Activated CD8-positive, alpha-beta memory T cell treated with anti-CD3 and anti-CD28 coated beads, Interleukin-2, amount 50 U/mL, for 24 hours (primary cell): Measurements from ENCODE around the gene HDAC4.

Experiments used
- DNase-seq: peaks from one replicate; pipeline ENCODE4 v3.0.0-alpha.2; 2020; ENCODE audit errors: extremely low read depth

HDAC4 gene

DNA sequence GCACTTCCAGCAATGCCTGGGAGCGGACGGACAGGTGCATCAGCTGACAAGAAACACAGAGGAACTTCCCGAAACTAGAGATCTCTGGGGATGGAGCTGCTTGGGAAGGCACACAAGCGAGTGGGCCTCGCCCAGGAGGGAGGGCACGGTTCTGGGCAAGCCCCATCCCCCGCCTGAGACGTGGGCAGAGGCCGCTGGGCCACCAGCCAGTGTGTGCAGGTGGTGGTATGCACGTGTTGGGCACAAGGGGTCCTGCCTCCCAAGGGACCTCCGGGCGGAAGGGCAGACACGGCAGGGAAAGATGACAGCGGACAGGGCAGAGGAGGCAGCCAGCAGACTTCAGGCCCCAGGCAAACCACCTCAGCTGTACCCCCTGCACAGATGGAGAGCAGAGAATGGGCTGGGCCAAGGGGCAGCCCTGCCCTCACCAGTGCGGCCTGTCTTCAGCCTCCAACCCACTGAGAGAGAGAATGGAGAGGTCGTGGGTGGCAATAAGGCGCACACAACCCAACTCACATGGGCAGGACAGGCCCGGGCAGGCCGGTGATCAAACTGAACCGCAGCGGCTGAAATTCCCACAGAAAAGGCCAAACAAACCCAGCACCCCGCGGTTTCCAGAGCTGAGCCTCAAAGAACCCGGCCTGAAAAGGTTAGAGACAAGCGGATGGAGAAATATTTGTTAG is 51.2 kb downstream of the HDAC4 start:
- DNase-seq = no peak

DNA sequence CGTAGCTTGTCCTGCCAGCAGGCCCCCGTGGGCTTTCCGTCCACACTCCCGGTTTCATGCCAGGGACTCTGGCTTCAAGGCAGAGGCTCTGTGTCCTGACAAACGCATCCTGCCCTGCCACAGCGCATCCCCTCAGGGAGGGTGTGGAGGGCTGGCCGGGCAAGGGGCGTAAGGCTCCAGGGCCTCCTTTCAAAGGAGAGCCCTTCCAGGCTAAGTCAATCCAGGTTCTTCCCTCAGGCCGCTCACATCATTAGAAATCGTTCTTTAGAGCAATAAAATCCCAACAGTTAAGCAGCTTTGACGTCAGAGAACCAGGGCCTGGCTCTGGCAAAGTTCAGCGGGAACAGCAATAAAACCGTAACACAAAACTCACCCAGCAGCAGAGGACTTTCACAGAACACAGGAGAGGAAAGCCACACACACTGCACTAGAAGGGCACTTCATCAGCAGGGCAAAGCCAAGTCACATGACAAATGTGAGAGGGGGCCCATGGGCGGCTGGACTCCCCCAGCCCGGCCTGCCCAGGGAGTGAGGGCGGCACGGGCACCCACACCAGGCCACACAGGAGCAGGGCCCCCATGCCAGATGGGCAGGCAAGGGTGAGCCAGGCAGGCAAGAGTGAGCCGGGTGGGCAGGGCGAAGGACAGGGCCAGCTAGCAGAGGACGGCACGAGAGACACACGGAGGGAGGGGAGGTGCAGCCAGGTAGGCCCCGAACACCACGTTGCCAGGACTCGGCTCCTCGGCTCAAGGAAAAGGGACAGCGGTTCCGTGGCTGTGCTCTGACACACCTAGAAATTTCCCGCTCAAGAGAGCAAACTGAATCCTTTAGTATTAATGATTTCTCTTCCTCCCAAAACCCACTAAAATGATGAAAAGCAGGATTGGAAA is 52.0 kb downstream of the HDAC4 start:
- DNase-seq = no peak

DNA sequence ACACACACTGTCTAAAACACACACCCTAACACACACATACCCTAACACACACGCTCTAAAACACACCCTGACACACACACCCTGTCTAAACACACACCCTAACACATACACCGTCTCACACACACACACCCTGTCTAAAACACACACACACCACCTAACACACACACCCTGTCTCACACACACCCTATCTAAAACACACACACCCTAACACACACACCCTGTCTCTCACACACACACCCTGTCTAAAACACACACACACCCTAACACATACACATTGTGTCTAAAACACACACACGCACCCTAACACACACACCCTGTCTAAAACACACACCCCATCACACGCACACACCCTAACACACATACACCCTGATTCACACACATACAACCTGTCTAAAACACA is 54.1 kb downstream of the HDAC4 start:
- no peak for DNase-seq

DNA sequence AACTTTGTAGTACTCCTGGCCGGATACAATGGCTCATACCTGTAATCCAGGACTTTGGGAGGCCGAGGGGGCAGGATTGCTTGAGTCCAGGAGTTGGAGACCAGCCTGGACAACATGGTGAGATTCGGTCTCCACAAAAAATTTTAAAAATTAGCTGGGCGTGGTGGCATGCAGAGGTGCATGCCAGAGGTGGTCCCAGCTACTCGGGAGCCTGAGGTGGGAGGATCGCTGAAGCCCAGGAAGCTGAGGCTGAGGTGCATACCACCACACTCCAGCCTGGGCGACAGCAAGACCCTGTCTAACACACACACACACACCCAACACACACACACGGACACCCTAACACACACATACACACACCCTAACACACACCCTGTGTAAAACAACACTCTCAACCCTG is 55.6 kb downstream of the HDAC4 start:
- no peak for DNase-seq

DNA sequence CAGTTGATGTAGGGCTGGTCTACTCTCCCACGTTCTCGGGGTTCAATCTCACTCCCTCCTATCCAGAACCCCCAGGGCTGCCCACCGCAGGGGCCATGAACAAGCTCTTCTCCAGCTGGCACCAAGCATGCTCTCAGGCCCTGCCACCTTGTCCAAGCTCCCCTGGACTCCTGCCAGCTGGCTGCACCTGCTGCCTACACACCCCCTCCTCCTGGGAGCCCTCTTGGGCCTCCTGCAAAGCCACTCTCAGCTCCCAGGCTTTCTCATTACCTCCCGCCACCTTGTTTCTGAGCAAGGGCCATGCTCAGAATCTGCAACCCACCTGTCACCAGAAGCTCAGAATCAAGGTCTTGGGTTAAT is 56.0 kb downstream of the HDAC4 start:
- DNase-seq = no peak

DNA sequence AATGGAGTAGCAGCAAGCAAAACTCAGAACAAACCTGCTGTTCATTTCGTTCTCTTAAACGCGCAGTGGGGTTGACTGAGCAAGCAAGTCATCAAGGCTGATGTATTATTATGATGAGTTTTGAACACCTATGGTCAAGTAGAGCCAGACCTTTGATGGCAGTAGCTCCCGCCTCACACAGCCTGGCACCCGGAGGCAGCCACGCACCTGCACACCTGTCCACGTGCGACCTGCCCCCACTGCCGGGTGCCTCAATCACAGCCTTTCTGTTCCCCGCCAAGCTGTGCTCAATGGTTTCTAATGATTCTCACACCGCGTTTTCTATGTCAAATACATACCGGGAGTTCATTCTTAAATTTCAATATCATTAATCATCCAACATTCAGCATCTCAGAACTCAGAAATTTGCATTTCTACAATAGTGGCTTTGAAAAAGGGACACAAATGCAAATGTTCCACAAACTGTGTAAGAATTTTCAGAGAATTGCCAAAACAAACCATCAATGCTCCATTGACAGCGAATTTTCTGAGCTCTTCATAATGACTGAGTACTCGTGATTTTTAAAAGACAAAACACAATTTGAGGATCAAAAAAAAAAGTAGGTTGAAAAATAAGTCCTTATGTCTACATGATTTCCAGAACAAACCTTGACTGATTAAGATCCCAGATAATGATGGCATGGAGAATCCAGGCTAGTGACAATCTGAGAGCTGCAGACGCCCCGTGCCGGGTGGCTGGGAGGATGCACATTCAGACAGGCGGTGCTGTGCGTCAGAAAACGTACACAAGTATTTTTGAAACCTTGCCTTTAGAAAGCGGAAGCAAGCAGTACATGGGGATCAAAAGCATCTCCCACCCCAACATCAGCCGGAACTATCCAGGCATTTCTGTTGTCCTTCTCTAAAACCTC is 56.6 kb downstream of the HDAC4 start:
- DNase-seq = no peak

DNA sequence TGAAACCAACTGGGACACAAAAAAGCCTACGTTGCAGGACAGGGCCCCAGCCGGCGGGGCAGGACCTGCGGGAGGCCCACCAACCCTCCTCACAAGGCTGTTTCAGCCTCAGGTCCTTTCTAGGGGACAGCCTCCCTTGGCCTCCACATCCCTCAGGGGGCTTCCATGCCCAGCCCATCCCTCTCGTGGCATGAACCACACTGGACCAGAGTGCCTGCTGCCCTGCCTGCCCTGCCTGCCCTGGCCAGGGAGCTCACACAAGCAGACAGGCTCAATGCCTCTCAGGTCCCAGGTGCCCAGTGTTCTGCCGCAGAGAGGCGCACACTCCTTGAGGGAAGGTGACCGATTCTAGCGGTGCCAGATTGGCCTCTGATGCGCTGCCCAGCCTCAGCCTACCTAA is 57.4 kb downstream of the HDAC4 start:
- no peak for DNase-seq

DNA sequence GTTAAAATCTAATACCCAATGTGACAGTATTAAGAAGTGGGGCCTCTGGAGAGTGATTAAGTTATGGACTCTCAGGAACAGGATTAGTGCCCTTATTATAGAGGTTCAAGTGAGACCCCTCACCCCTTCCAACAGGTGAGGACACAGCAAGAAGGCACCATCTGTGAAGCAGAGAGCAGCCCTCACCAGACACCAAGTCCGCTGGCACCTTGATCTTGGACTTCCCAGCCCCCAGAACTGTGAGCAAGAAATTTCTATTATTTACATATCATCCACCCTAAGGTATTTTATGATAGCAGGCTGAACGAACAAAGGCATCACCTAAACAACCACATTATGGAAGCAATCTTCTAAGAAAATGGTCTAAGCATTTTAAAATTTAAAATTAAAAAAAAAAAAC is 59.0 kb downstream of the HDAC4 start:
- DNase-seq = no peak

DNA sequence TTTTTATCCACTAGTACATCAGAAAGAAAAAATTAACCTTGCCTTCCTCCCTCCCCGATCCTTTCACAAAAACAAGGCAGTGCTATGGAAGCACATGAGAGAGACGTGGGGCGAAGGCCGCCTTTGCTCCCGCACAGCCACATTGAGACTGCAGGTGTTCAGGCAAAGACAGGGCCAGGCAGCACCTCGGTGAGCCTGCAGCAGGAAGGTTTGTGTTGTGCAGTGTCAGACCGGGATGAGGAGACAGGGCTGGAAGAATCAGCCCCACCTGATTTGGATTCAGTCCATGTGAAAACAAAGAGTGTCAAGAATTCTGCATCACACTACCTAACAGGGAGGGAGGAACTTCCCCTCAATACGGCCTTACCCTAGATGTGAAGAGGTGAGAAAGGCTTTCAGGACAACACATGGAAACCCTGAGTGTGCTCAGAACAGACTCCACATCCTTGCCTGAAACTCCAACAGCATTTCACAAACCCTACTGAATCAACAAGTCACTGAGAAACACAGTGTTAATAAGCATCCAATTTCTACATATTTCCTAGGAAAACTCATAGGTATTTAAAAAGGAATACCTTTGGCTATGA is 59.6 kb downstream of the HDAC4 start:
- no peak for DNase-seq

DNA sequence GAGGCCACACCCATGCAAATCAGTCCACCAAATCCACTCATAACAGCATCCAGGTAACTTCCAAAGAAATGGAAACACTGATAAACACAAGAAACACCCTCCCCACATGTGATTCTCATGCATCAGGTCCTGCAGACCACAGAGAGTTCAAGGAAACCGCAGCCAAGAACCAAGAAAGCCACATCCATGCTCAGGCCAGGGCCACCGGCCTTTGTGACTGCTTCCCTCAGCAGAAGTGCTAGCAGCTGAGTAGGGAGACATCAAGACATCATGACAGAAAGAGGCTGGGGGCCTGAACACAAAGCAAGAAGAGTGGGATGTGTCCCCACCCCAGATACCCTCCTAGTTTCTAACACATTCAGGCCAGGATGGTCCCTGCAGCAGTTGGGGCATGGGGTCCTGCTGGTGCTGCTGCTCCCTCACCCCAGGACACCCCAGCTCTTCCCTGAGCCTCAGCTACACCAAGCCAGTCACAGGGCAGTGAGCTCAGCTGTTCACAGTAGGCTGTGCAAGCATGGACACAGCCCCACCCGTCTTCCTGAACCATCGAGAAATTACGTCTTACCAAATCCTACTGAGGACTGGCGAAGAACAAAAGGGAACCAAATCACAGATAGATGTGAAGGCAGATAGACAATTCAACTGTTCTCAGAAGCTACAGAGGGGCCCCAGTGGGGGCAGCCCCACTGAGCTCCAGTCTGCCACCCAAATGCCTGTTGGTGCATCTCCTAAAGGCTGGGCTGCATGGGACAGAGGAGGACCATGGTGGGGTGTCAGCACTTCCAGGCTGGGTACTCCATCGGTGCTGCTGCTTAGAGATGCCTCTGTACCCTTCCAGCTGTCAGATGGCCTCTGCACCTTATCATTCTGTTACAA is 60.9 kb downstream of the HDAC4 start:
- no peak for DNase-seq

DNA sequence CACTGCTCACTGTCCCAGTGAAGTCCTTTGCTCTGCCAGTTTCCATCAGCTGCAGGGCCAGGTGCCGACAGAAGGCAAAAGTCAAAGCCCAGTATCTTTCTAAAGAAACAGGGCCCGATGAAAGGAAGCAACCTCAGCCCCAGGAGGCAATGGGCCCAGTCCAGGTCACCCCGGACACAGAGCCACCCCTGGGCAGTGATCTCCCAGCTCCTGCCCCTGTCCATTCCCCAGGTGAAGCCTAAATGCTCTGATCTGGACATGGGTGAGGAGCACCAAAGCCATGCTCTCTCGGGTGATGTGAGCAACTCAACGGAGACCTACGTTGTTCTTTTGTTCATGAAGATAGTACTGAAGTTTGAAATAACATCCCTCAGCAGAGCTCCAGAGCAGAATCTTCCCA is 61.6 kb downstream of the HDAC4 start:
- no peak for DNase-seq

DNA sequence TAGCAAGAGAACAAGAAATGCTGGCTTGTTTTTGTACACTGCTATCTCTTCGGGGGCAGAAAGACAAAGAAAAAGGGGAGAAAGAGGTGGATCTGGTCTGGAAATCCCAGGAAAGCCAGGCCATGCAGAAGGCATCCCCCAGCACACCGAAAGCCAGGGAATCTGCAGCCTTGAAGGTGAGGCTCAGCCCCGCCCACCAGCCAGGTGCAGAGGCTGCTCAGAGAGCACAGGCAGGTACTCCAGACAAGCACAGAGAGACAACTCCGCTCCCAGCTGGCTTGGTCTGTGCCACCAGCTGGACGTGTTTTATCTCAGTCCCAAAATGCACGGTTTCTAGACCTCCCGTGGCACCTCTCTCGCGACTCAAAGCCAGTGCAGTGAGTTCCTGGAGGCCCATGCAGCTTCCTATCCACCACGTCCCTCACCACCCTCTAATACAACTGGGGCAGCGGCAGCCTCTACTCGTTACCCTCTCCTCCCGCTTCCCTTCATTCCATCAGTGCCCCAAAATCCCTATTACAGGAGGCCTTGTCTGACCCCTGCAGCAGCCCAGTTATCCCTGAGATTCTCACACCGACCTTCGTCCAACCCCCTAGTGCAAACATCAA is 62.8 kb downstream of the HDAC4 start:
- no peak for DNase-seq

DNA sequence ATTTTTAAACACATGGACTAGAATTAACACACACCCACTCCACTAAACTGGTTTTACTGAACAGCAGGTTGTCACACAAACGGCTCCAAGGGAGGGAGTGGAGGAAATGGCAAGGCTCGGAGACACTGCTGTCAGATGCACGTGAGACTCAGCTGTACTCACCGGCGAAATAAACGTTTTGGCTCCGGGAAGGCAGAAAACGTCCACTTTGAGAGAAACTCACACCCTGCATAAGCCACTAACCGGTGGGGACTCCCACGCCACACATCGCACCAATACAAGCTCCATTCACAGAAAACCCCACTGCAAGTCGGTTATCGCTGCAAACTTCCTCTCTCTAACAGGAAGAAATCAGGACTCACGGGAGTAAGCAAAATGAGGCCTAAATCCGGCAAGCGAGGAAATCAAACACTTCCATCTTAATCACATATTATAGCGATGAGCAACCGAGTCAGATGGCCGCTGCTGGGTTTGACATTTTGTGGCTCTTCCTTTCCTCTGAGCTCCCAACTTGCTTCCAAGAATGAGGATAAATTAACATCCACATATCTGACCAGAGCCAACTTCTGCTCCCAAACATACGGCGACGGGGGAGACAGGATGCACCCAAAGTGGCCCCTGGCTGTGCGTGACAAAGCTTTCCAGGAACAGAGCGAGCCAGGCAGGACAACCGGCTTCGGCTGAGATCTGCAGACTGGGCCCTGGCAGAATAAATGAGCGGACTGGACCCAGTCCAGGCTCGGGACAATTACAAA is 63.5 kb downstream of the HDAC4 start:
- DNase-seq = no peak

DNA sequence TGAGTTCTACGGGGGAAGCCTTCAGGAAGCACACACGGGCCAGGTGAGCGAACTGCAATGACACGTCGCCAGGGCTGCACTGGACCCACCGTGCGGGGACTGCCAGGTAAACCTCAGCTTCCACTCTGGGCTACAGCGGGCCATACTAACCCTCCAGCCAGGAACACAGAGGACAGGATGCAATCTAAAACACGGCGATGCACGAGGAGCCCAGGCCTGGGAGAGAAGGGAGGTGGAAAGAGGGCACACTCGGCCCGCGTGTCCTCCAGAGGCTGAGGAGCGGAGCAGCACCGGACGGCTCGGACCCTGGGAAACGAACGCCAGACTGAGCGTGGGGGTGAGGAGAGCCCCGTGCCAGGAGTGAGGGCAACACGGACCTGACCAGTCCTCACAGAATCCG is 69.3 kb downstream of the HDAC4 start:
- no peak for DNase-seq

DNA sequence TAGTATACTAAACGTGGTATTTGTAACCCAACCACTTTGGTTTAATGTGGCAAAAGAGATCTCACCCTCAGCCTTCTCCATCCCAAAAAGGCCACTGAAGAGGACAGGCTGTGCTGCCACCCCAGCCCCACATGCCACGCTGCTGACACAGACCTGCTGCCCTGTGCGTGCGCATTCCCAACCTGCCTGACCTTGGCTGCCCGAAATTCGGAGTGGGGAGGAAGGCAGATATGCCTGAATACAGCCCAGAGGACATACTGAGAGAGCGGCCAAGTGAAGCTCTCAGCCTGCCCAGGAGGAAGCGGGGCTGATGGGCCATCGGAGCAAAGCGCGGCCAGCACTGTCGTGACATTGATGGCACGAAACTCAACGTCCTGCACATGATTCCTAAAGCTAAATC is 70.0 kb downstream of the HDAC4 start:
- no peak for DNase-seq

DNA sequence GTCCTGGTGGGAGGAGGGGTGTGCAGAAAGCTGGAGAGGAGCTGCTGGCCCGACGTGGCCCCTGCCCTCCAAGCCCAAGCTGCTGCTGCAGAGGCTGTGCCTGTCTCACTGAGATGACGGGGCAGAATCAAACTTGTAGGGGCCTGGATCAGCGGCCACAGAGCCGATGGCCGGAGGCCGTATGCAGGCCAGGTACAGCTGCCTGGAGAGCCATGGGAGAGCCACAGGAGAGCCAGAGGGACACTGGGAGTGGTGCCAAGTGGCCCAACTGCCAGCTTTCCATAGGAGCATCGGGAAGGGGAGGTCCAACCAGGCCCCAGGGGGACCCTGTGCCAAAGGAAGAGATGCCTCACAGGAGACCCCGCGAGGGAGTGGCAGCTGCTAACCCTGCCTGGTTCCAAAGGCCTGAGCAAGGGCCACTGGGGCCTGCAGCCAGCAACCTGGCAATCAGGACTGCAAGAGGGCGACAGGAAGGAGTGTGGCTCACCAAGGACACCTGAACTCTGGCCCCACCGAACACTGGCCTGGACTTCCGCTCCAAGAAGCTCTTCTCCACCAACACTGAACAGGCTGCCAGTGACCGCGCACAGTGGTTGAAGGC is 70.7 kb downstream of the HDAC4 start:
- no peak for DNase-seq

DNA sequence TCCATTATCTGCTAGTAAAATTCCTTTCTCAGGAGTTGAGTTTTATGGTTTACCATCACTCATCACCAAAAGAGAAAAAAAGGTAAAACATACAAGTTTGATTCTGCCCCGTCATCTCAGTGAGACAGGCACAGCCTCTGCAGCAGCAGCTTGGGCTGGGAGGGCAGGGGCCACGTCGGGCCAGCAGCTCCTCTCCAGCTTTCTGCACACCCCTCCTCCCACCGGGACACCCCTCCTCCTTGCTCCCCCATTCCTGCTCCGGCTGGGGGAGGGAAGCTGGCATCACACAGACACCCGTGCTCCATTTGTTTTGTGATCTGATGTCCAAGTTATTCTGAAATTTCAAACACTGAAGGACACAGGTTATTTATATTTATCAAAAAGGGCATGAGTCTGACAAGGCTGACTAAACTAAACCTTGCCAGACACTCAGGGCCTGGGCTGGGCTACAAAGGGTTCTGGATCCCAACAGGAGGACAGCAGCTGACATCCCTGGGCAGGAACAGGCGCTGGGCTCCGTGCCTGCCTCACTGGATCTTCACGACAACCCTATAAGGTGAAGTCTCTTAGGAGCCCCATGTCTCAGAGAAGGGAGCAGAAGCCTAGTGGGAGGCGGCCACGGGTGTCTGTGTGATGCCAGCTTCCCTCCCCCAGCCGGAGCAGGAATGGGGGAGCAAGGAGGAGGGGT is 71.4 kb downstream of the HDAC4 start:
- DNase-seq = no peak

DNA sequence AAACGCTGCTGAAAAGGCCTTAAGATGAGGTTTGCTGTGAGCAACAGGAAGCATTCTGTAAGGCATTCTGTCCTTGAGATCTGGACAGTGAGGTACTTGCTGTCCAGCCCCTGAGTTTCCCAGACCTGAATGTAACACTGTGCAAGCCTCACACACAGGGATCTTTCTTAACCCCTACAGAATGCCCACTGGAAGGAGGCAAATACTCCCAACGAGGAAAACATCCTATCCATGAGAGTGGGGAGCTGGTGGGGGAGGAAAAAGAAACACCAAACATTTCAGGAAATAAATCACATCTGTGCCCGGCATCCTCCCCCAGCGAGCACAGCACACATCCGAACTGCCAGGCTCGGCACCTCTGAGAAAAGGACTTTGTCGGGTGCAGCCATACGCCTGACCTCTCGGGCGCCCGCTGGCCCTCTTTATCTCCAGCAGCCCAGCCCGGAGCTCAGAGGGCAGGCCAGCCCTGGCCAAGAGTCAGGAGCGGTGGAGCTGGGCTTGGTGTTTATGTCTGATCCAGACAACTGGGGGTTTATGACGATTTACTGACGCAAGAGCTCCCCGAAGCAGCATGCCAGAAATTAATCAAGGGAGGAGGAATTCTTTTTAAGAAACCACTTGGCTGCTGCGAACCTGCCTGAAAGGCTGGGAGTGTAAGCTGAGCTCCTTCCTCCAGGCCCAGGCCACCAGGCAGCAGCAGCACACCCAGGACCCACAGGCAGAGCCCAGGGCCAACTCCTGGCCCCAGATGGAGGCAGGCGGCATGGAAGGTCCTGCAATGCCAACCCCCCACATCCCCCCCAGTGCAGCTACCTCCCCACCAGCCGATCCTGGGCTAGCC is 72.2 kb downstream of the HDAC4 start:
- no peak for DNase-seq
